Measurements from ENCODE around the gene PTGIR. TPM values are rescaled to one million over a fixed set of nuclear protein-coding genes. Genes with fewer than 3 reads are reported as not detected.

PTGIR gene
- total and polyA plus RNA-seq, 4 experiments from 2014 or later: 0.11 to 1.9 (median 0.89) TPM

- H3K27ac ChIP-seq (ENCODE audit: low read depth, low read length): no peak overlapping the region
- no peaks in the 10 kb centered on the region for H3K9me3 Mint-ChIP-seq
- peaks cover 18% of the 10 kb centered on the region for H3K27me3 ChIP-seq (ENCODE audit: insufficient read depth, low read length)
- peak in 1 of 5 donors; percentile 44 for DNase-seq
- H3K36me3 Mint-ChIP-seq: no peaks in the 10 kb centered on the region
- intact Hi-C loops (cut with micrococcal nuclease): loop anchor here (1.0 to 2.0 kb wide), 2 partner anchors 26 to 54 kb away; no protein-coding TSS in a partner anchor
- H3K36me3 ChIP-seq (ENCODE audit: insufficient read depth, low read length): no peaks in the 10 kb centered on the region
- peak overlapping the region in 2 of 7 donors; percentile 64 to 76 for H3K27ac Mint-ChIP-seq
- H3K4me3 ChIP-seq (ENCODE audit: low read length in 2 of 2): peak overlapping the region in 1 of 2 donors; percentile 12
- H3K4me1 ChIP-seq (ENCODE audit: insufficient read depth, low read length): peaks cover 27% of the 10 kb centered on the region
- H3K27me3 Mint-ChIP-seq: peaks cover 10 to 19% of the 10 kb centered on the region in 2 donors
- peak overlapping the region in 6 of 8 donors; percentile 21 to 82 (median 56) for H3K4me3 Mint-ChIP-seq
- CTCF ChIA-PET (ENCODE audit: partially characterized antibody): interaction anchor here (0.6 to 8.2 kb wide), 16 partner anchors 13 to 136 kb away, joined by 3 to 188 read pairs (median 6); partner anchors contain the start of gene CALM3
- POLR2A ChIA-PET (ENCODE audit: partially characterized antibody): interaction anchor here (0.7 to 3.2 kb wide), 17 partner anchors 23 to 596 kb away, joined by 3 to 43 read pairs (median 4); partner anchors contain the start of genes CALM3, CCDC9 and PRKD2
- peaks cover 10 to 31% (median 15%) of the 10 kb centered on the region in 4 donors for H3K4me1 Mint-ChIP-seq
- H3K9me3 ChIP-seq (ENCODE audit: control insufficient read depth in 1 of 2, low read length in 2 of 2): no peaks in the 10 kb centered on the region
These were observed 35.7 kb upstream of the PTGIR start for GRCh38 chr19:46660551-46661019.

- peaks cover 13 to 21% of the 10 kb centered on the region in 2 donors for H3K27me3 Mint-ChIP-seq
- Histone ChIP-seq H3K4me3 (ENCODE audit: low read length in 2 of 2) (peak overlapping the region in 1 of 2 donors; percentile 12), H3K27me3 (ENCODE audit: insufficient read depth, low read length) (peaks cover 18% of the 10 kb centered on the region), H3K9me3 (ENCODE audit: control insufficient read depth in 1 of 2, low read length in 2 of 2) (no peaks in the 10 kb centered on the region), H3K4me1 (ENCODE audit: insufficient read depth, low read length) (peaks cover 27% of the 10 kb centered on the region), H3K27ac (ENCODE audit: low read depth, low read length) (no peak overlapping the region), H3K36me3 (ENCODE audit: insufficient read depth, low read length) (no peaks in the 10 kb centered on the region)
- ChIA-PET POLR2A (ENCODE audit: partially characterized antibody) (interaction anchor here (1.1 to 3.2 kb wide), 6 partner anchors 26 to 59 kb away, joined by 3 to 24 read pairs (median 4); partner anchors contain the start of genes CALM3 and PRKD2), CTCF (ENCODE audit: partially characterized antibody) (interaction anchor here (1.6 to 3.7 kb wide), 2 partner anchors 98 to 136 kb away, joined by 5 to 17 read pairs; no protein-coding TSS in a partner anchor)
- H3K4me3 Mint-ChIP-seq: peak overlapping the region; percentile 65 to 86 (median 70)
- intact Hi-C loops (cut with micrococcal nuclease): loop anchor here (2.0 kb wide), 1 partner anchor 55 kb away; no protein-coding TSS in a partner anchor
- no peaks in the 10 kb centered on the region for H3K9me3 Mint-ChIP-seq
- H3K4me1 Mint-ChIP-seq: peaks cover 10 to 31% (median 15%) of the 10 kb centered on the region in 4 donors
- no peak for DNase-seq
- H3K27ac Mint-ChIP-seq: peak overlapping the region in 6 of 7 donors; percentile 1 to 94 (median 52)
- H3K36me3 Mint-ChIP-seq: no peaks in the 10 kb centered on the region
These were observed 35.2 kb upstream of the PTGIR start for GRCh38 chr19:46660008-46660517.

- peaks cover 10 to 31% (median 15%) of the 10 kb centered on the region in 4 donors for H3K4me1 Mint-ChIP-seq
- H3K27ac ChIP-seq (ENCODE audit: low read depth, low read length): no peak overlapping the region
- no peaks in the 10 kb centered on the region for H3K9me3 Mint-ChIP-seq
- H3K36me3 Mint-ChIP-seq: no peaks in the 10 kb centered on the region
- H3K4me1 ChIP-seq (ENCODE audit: insufficient read depth, low read length): peaks cover 27% of the 10 kb centered on the region
- H3K4me3 Mint-ChIP-seq: peak overlapping the region; percentile 65 to 86 (median 70)
- peaks cover 16 to 24% of the 10 kb centered on the region in 2 donors for H3K27me3 Mint-ChIP-seq
- H3K27me3 ChIP-seq (ENCODE audit: insufficient read depth, low read length): peaks cover 18% of the 10 kb centered on the region
- H3K27ac Mint-ChIP-seq: peak overlapping the region in 6 of 7 donors; percentile 1 to 94 (median 52)
- no peak overlapping the region for H3K4me3 ChIP-seq (ENCODE audit: low read length in 2 of 2)
- CTCF ChIA-PET (ENCODE audit: partially characterized antibody): interaction anchor here (0.5 kb wide), 1 partner anchor 99 kb away, joined by 3 read pairs; no protein-coding TSS in a partner anchor
- no peaks in the 10 kb centered on the region for H3K9me3 ChIP-seq (ENCODE audit: control insufficient read depth in 1 of 2, low read length in 2 of 2)
- POLR2A ChIA-PET (ENCODE audit: partially characterized antibody): interaction anchor here (0.9 to 1.5 kb wide), 4 partner anchors 45 to 58 kb away, joined by 3 to 5 read pairs (median 4); partner anchors contain the start of gene CALM3
- H3K36me3 ChIP-seq (ENCODE audit: insufficient read depth, low read length): no peaks in the 10 kb centered on the region
- DNase-seq: peak in 1 of 5 donors; percentile 10
- intact Hi-C loops (cut with micrococcal nuclease): loop anchor here (2.0 kb wide), 1 partner anchor 55 kb away; no protein-coding TSS in a partner anchor
These were observed 34.5 kb upstream of the PTGIR start for GRCh38 chr19:46659151-46660007.

GRCh38 chr19:46656541-46656940 lies 31.7 kb upstream of the PTGIR start:
- no peaks in the 10 kb centered on the region for H3K9me3 ChIP-seq (ENCODE audit: control insufficient read depth in 1 of 2, low read length in 2 of 2)
- H3K27me3 Mint-ChIP-seq: peaks cover 22 to 36% of the 10 kb centered on the region in 2 donors
- no peak overlapping the region for H3K4me3 ChIP-seq (ENCODE audit: low read length in 2 of 2)
- H3K27ac ChIP-seq (ENCODE audit: low read depth, low read length): no peak overlapping the region
- intact Hi-C loops (cut with micrococcal nuclease): no loop called here
- peak overlapping the region in 1 of 7 donors; percentile 20 for H3K27ac Mint-ChIP-seq
- no peaks in the 10 kb centered on the region for H3K36me3 ChIP-seq (ENCODE audit: insufficient read depth, low read length)
- DNase-seq: no peak
- no peaks in the 10 kb centered on the region for H3K36me3 Mint-ChIP-seq
- peaks cover 19% of the 10 kb centered on the region for H3K4me1 ChIP-seq (ENCODE audit: insufficient read depth, low read length)
- peaks cover 6 to 23% (median 9%) of the 10 kb centered on the region in 4 donors for H3K4me1 Mint-ChIP-seq
- ChIA-PET CTCF (ENCODE audit: partially characterized antibody) (no interaction called here), POLR2A (ENCODE audit: partially characterized antibody) (interaction anchor here (1.9 kb wide), 1 partner anchor 56 kb away, joined by 5 read pairs; the partner anchor contains the start of gene CALM3)
- H3K4me3 Mint-ChIP-seq: no peak overlapping the region
- H3K27me3 ChIP-seq (ENCODE audit: insufficient read depth, low read length): peaks cover 24% of the 10 kb centered on the region
- H3K9me3 Mint-ChIP-seq: no peaks in the 10 kb centered on the region

- ChIA-PET CTCF (ENCODE audit: partially characterized antibody) (interaction anchor here (1.3 kb wide), 1 partner anchor 41 kb away, joined by 3 read pairs; no protein-coding TSS in a partner anchor), POLR2A (ENCODE audit: partially characterized antibody) (no interaction called here)
- H3K4me3 ChIP-seq (ENCODE audit: low read length in 2 of 2): no peak overlapping the region
- Mint-ChIP-seq H3K4me1 (peaks cover 1 to 9% (median 5%) of the 10 kb centered on the region in 4 donors), H3K27ac (no peak overlapping the region), H3K4me3 (no peak overlapping the region), H3K9me3 (peaks cover 0 to 4% (median 0%) of the 10 kb centered on the region in 8 donors), H3K27me3 (peaks cover 29 to 42% of the 10 kb centered on the region in 2 donors), H3K36me3 (no peaks in the 10 kb centered on the region)
- DNase-seq: no peak
- no peaks in the 10 kb centered on the region for H3K36me3 ChIP-seq (ENCODE audit: insufficient read depth, low read length)
- no peak overlapping the region for H3K27ac ChIP-seq (ENCODE audit: low read depth, low read length)
- H3K4me1 ChIP-seq (ENCODE audit: insufficient read depth, low read length): peaks cover 5% of the 10 kb centered on the region
- intact Hi-C loops (cut with micrococcal nuclease): no loop called here
- H3K9me3 ChIP-seq (ENCODE audit: control insufficient read depth in 1 of 2, low read length in 2 of 2): no peaks in the 10 kb centered on the region
- H3K27me3 ChIP-seq (ENCODE audit: insufficient read depth, low read length): peaks cover 21% of the 10 kb centered on the region
These were observed 29.8 kb upstream of the PTGIR start for GRCh38 chr19:46654621-46655152.

- ChIA-PET CTCF (ENCODE audit: partially characterized antibody) (interaction anchor here (1.0 kb wide), 1 partner anchor 12 kb away, joined by 3 read pairs; no protein-coding TSS in a partner anchor), POLR2A (ENCODE audit: partially characterized antibody) (no interaction called here)
- Histone ChIP-seq H3K4me1 (ENCODE audit: insufficient read depth, low read length) (no peaks in the 10 kb centered on the region), H3K27me3 (ENCODE audit: insufficient read depth, low read length) (peaks cover 23% of the 10 kb centered on the region), H3K9me3 (ENCODE audit: control insufficient read depth in 1 of 2, low read length in 2 of 2) (no peaks in the 10 kb centered on the region), H3K4me3 (ENCODE audit: low read length in 2 of 2) (no peak overlapping the region), H3K27ac (ENCODE audit: low read depth, low read length) (no peak overlapping the region), H3K36me3 (ENCODE audit: insufficient read depth, low read length) (no peaks in the 10 kb centered on the region)
- peaks cover 38 to 48% of the 10 kb centered on the region in 2 donors for H3K27me3 Mint-ChIP-seq
- intact Hi-C loops (cut with micrococcal nuclease): no loop called here
- H3K4me1 Mint-ChIP-seq: peaks cover 6 to 10% (median 6%) of the 10 kb centered on the region in 4 donors
- peaks cover 0 to 21% (median 11%) of the 10 kb centered on the region in 8 donors for H3K9me3 Mint-ChIP-seq
- H3K36me3 Mint-ChIP-seq: peaks cover 0 to 1% of the 10 kb centered on the region in 2 donors
- peak overlapping the region in 2 of 8 donors; percentile 36 to 46 for H3K4me3 Mint-ChIP-seq
- no peak overlapping the region for H3K27ac Mint-ChIP-seq
- no peak for DNase-seq
These were observed 25.6 kb upstream of the PTGIR start for GRCh38 chr19:46650445-46650844.
